GM23248 (cell line): ENCODE measurements around the gene LYRM4.

Experiments
- EZH2 ChIP-seq: fragments of 200-600 bp; sonication (generic); IDR thresholded peaks from 2 replicates; pipeline ENCODE4 v1.6.1; 2018; ENCODE audit warnings: antibody characterized with exemption, mild to moderate bottlenecking; ENCODE audit not compliant: insufficient read depth, poor library complexity, severe bottlenecking
- EZH2phosphoT487 ChIP-seq: fragments of 200-600 bp; sonication (generic); IDR thresholded peaks from 2 replicates; pipeline ENCODE4 v1.6.1; 2018; ENCODE audit warnings: antibody characterized with exemption, moderate library complexity, mild to moderate bottlenecking, low read depth; ENCODE audit not compliant: insufficient read depth

DNA sequence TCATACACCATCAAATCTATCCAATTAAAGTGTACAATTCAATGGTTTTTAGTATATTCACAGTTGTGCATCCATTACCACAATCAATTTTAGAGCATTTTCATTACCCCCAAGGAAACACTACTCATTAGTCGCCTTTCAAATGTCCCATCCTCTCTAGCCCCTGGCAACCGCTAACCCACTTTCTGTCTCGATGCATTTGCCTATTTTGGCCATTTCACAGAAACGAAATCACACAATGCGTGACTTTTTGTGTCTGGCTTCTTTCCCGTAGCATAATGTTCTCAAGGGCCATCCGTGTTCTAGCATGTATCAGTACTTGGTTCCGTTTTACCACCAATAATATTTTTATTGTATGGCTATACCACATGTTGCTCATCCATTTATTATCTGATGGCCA is 123.9 kb downstream of the LYRM4 start:
- TF ChIP-seq EZH2 (no peak), EZH2phosphoT487 (no peak)
